Endothelial cell (in vitro differentiated cells): ENCODE data around the gene PDE6B. TPM values are rescaled to one million over a fixed set of nuclear protein-coding genes. Genes with fewer than 3 reads are reported as not detected.

Experiments used
- DNase-seq: peaks from one replicate; pipeline ENCODE4 v3.0.0; 2021; ENCODE audit warnings: low spot score
- H3K27ac Mint-ChIP-seq: one replicate; pipeline ENCODE4 v1.8.0; 2021; ENCODE audit warnings: mixed read lengths, inconsistent platforms; ENCODE audit not compliant: unreplicated experiment
- H3K27me3 Mint-ChIP-seq: one replicate; pipeline ENCODE4 v1.8.0; 2021; ENCODE audit warnings: mild to moderate bottlenecking, moderate library complexity, mixed read lengths, inconsistent platforms; ENCODE audit not compliant: unreplicated experiment
- H3K36me3 Mint-ChIP-seq: one replicate; pipeline ENCODE4 v1.8.0; 2021; ENCODE audit warnings: mild to moderate bottlenecking, low read depth, mixed read lengths, inconsistent platforms; ENCODE audit not compliant: unreplicated experiment
- H3K4me1 Mint-ChIP-seq: one replicate; pipeline ENCODE4 v1.8.0; 2021; ENCODE audit warnings: mild to moderate bottlenecking, mixed read lengths, inconsistent platforms; ENCODE audit not compliant: unreplicated experiment
- H3K4me3 Mint-ChIP-seq: one replicate; pipeline ENCODE4 v1.8.0; 2021; ENCODE audit warnings: mild to moderate bottlenecking, mixed read lengths, inconsistent platforms; ENCODE audit not compliant: unreplicated experiment
- H3K9me3 Mint-ChIP-seq: one replicate; pipeline ENCODE4 v1.8.0; 2021; ENCODE audit warnings: mixed read lengths, inconsistent platforms; ENCODE audit not compliant: unreplicated experiment
- total RNA-seq: library from RNA; stranded (reverse); fragmentation: NEBNext Ultra II Directional; extraction: Animal tissue kit (Norgen Biotek cat#: 25700); gene quantifications from one replicate; pipeline ENCODE4 v1.2.1, GENCODE V29; 2021; ENCODE audit not compliant: unreplicated experiment
- TF ChIP-seq, protein P1 (sequence below): fragments of 200-600 bp; sonication (generic); IDR thresholded peaks from one replicate; pipeline ENCODE4 v1.5.0; 2021; ENCODE audit warnings: antibody characterized with exemption; ENCODE audit not compliant: unreplicated experiment

Gene PDE6B
- total RNA-seq, 1 donor from 2014 or later: 5.1 TPM

- H3K4me3 Mint-ChIP-seq: no peak overlapping the region
These were observed 61.2 kb downstream of the PDE6B start for GRCh38 chr4:686413-687040.

DNA sequence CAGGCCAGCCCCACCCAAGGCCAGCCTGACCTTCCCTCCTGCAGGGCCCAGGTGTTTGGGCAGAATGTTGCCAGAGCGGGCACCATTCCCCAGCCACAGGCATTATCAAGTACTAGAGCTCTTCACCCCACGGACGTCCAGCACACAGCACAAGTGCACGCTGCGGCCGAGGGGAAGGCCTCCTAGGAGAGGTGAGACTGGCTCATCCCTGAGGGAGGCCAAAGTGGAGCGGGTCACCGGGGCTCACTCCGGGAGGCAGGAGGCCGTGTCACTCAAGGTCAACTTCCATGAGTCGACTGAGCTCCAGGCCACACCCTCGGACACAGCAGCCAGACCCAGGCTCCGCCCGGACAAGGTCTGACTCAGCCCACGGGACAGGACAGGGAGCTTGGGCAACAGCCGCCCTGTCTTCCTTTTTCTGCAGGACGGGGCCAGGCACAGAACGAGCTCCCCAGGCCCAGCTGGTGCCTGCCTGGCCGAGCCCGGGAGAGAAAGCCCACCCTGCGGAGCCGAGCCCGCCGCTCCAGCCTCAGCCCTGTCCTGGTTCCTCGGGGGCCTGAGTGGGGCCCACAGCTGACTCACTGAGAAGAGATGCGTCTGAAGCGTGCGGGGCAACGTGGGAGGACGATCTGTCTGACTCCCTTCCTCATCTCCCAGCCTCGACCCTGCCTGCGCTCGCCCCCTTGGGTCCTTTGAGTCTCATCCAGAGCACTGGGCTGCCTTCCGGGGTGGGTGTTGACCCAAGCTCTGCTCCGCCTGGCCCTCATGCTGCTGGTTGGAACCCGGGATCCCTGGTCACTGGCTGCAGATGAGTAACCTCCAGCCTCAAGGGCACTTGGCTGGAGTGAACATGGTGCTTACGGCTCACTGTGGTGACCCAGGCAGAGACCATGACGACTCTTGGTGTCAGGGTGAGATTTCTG is 61.9 kb downstream of the PDE6B start:
- TF ChIP-seq, protein P1, sequence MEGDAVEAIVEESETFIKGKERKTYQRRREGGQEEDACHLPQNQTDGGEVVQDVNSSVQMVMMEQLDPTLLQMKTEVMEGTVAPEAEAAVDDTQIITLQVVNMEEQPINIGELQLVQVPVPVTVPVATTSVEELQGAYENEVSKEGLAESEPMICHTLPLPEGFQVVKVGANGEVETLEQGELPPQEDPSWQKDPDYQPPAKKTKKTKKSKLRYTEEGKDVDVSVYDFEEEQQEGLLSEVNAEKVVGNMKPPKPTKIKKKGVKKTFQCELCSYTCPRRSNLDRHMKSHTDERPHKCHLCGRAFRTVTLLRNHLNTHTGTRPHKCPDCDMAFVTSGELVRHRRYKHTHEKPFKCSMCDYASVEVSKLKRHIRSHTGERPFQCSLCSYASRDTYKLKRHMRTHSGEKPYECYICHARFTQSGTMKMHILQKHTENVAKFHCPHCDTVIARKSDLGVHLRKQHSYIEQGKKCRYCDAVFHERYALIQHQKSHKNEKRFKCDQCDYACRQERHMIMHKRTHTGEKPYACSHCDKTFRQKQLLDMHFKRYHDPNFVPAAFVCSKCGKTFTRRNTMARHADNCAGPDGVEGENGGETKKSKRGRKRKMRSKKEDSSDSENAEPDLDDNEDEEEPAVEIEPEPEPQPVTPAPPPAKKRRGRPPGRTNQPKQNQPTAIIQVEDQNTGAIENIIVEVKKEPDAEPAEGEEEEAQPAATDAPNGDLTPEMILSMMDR: no peak
- Mint-ChIP-seq H3K4me1 (peaks cover 21% of the 10 kb centered on the region), H3K36me3 (peaks cover 8% of the 10 kb centered on the region), H3K9me3 (no peaks in the 10 kb centered on the region), H3K27me3 (peaks cover 16% of the 10 kb centered on the region), H3K4me3 (peak overlapping the region; percentile 60), H3K27ac (peak overlapping the region; percentile 75)
- DNase-seq: no peak

More at GRCh38 chr4:686413-687040, 61.2 kb downstream of the PDE6B start:
- Mint-ChIP-seq H3K9me3 (no peaks in the 10 kb centered on the region), H3K27ac (no peak overlapping the region), H3K36me3 (peaks cover 8% of the 10 kb centered on the region), H3K27me3 (peaks cover 16% of the 10 kb centered on the region), H3K4me1 (peaks cover 21% of the 10 kb centered on the region)
- no peak for DNase-seq
- TF ChIP-seq, protein P1: no peak

GRCh38 chr4:687971-688853 is 62.8 kb downstream of the PDE6B start:
- peaks cover 8% of the 10 kb centered on the region for H3K36me3 Mint-ChIP-seq
- H3K27ac Mint-ChIP-seq: peak overlapping the region; percentile 75
- peak overlapping the region; percentile 60 for H3K4me3 Mint-ChIP-seq
- H3K9me3 Mint-ChIP-seq: no peaks in the 10 kb centered on the region
- TF ChIP-seq, protein P1: no peak
- peaks cover 16% of the 10 kb centered on the region for H3K27me3 Mint-ChIP-seq
- H3K4me1 Mint-ChIP-seq: peaks cover 21% of the 10 kb centered on the region
- no peak for DNase-seq

- Mint-ChIP-seq H3K4me3 (peak within 1 kb of the TSS; percentile 60), H3K36me3 (peaks cover 8% of the 10 kb centered on the region), H3K9me3 (no peaks in the 10 kb centered on the region), H3K4me1 (peaks cover 19% of the 10 kb centered on the region), H3K27me3 (peaks cover 19% of the 10 kb centered on the region), H3K27ac (peak within 1 kb of the TSS; percentile 75)
- TF ChIP-seq, protein P1: no peak
- DNase-seq: no peak
These were observed 63.7 kb downstream of the PDE6B start, which contains the start of gene SLC49A3 for GRCh38 chr4:688854-689681. SLC49A3 (minus strand) TSS chr4:689151; CDS start chr4:689127, 24 bp downstream.
